LNCAP (cell line): ENCODE results near the gene COL5A1.

Source experiments
- TF ChIP-seq, protein P1 (sequence below): fragments of 450-650 bp; IDR thresholded peaks from 2 replicates; pipeline ENCODE4 v1.5.1; 2017; ENCODE audit warnings: mild to moderate bottlenecking

Gene COL5A1

DNA sequence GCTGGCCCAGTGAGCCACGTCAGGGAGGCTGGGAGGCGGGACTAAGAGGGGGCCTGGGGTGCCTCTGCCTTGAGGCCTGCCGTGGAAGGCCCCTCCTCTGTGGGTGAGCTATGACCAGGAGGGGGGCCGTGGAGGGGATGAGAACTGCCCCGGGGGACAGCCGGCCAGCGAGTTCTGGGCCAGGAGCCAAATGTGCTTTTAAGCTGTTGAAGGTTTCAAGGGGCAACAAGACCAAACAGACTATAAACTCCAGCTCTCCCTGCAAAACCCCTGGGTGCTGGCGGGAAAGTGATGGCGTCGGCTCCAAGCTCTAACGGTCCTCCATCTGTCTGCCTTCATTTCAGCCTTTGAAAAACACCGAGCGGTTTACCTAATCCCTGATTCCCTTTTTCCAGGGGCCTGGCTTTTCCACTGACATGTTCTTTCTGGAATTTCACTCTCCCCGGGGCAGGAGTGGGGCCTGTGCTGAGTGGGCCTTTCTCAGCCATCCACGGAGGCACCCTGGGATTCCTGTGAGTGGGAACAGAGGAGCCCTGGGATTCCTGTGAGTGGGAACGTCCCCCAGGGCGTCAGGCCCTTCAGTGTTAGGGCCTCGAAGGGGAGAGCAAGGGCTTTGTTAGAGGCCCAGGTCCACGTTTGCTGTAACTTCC, 65.6 kb downstream of the COL5A1 start:
- TF ChIP-seq, protein P1, sequence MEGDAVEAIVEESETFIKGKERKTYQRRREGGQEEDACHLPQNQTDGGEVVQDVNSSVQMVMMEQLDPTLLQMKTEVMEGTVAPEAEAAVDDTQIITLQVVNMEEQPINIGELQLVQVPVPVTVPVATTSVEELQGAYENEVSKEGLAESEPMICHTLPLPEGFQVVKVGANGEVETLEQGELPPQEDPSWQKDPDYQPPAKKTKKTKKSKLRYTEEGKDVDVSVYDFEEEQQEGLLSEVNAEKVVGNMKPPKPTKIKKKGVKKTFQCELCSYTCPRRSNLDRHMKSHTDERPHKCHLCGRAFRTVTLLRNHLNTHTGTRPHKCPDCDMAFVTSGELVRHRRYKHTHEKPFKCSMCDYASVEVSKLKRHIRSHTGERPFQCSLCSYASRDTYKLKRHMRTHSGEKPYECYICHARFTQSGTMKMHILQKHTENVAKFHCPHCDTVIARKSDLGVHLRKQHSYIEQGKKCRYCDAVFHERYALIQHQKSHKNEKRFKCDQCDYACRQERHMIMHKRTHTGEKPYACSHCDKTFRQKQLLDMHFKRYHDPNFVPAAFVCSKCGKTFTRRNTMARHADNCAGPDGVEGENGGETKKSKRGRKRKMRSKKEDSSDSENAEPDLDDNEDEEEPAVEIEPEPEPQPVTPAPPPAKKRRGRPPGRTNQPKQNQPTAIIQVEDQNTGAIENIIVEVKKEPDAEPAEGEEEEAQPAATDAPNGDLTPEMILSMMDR = no peak

DNA sequence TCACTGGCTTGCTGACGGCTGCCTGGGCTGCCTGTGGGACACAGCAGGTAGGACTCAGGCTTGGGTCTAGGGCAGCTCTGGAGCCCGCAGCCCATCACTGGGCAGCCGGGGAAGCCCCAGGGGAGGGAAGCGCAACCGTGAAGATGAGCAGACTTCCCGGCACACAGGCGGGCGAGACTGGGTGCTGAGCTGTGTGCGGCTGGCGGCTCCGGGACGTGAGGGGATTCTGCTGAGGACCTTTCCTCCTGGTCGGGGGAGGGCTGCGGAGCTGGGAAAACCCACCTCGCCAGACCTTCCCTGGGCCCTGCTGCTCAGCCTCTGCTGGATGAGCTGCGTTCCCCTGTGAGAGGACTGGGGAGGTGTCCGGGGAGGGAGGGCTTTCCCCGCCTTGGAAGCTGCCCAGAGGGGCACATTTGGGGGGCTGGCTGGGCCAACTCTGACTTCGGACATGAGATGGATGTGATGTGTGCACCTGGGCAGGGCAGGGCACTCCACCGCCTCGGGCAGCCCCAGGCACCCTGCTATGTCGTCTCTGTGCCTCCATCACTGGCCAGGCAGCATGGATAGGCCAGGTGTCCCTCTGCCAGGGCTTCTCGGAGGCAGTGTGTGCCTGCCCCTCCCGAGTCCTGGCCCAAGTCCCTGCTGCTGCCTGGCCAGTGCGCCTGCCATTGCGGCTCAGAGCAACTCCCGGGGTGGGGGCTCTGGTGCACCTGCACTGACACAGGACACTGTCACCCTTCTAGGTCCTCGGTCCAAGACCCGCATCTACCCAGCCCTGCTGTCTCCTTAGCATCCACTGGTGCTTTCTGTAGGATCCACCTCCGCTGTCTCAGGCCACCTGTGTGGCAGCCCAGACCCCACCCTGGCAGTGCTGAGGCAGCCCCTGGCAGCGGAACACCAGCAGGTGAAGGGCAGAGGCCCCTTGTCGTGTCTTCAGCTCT, 66.4 kb downstream of the COL5A1 start:
- TF ChIP-seq, protein P1 = no peak

DNA sequence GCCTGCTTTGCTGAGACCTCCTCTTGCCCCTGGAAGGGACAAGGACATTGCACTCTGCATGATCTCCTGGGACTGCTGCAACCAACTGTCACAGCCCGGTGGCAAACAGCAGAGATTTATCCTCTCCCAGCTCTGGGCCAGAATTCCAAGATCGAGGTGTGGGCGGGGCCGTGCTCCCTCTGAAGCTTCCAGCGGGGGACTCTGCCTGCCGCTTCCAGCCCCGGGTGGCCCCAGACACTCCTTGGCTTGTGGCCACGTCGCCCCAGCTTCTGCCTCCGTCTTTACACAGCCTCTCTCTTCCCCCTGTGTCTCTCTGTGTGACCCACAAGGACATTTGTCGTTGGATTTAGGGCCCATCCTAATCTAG, 67.1 kb downstream of the COL5A1 start:
- TF ChIP-seq, protein P1 = no peak

DNA sequence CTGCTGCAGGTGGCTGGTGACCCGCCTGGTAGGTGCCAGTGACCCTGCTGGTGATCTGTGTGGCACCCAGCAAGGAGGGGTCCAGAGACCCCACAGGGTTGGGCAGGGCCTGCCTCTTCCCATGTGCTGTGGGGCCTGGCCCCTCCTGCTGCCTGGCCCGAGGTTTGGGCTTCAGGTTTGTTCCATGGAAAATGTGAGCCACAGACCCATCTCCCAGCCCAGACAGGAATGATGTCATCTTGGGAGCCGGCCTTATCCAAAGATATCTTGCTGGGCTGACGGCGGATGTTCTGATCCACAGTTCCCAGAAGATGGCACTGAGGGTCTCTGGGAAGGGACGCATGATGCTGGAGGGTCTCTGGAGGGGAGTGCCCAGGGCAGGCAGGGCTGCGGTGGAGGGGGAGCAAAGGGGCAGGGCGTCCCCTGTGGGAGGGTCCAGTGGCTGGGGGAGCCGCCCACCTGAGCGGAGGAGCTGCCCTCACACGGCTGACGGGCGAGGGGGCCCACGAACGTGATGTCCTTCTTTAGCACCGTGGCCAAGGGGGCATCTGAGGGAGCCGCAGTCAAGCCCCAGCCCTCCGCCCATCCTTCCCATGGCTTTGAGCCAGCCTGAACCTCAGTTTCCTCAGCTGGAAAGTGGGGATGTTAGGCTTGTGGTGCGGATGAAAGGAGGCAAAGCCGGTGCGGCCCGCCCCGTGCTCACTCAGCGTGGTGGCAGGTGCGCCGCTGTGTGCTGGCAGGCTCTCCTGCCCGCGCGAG, 68.1 kb downstream of the COL5A1 start:
- TF ChIP-seq, protein P1 = no peak

DNA sequence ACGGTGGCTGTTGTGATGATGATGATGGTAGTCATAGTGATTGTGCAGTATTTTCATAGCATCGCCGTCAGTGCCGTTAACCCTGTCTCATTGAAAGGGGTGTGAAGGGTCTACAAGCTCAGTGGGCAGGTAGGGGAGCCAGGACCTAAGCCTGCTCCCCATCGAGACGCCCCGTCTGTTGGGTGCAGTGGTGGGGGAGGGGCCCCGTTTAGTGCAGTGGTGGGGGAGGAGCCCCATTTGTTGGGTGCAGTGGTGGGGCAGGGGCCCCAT, 68.6 kb downstream of the COL5A1 start:
- TF ChIP-seq, protein P1 = no peak

DNA sequence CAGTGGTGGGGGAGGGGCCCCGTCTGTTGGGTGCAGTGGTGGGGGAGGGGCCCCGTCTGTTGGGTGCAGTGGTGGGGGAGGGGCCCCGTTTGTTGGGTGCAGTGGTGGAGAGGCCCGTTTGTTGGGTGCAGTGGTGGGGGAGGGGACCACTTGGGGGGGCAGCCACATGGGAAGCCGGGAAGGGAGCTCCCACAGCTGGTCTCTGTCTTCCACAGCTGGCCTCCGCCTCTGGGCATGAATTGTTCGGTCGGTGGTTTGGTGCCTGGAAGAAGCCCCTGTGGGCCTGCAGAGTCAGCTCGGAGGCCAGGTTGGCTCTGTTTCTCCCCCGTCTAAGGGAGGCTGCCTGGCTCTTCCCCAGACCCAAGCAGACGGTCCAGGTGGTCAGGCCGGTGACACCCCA, 69.3 kb downstream of the COL5A1 start:
- TF ChIP-seq, protein P1 = no peak

DNA sequence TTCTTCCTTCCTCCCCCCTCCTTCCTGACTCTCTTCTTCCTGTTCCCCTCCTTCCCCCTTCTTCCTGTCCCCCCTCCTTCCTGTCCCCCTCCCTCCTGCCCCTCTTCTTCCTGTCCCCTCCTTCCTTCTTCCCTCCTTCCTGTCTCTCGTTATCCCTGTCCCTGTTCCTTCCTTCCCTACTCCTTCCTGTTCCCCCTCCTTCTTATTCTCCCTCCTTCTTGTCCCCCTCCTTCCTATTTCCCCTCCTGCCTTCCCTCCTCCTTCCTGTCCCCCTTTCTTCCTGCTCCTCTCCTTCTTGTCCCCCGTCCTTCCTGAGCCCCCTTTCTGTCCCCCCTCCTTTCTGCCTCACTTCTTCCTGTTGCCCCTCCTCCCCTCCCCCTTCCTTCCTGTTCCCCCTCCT, 70.6 kb downstream of the COL5A1 start:
- TF ChIP-seq, protein P1 = no peak
